HG03558 (cell line): ENCODE results near the gene NUDT2.
"Not testable (repeated sequence)": the region's sequence is repeated elsewhere in the genome, so short reads cannot be mapped to it uniquely, and the experiment has no call there.

ENCODE experiments used
- ATAC-seq: cut with Tn5 transposase; IDR thresholded peaks from one replicate; pipeline ENCODE4 v1.9.1; 2021; ENCODE audit warnings: moderate number of reproducible peaks; ENCODE audit not compliant: unreplicated experiment; ENCODE audit errors: extremely low read depth

The NUDT2 gene

GRCh38 chr9:34328987-34329832 lies at the start of gene NUDT2, which contains the start of gene KIF24:
TSS of gene NUDT2 (plus strand) at chr9:34329569. CDS start at chr9:34339040, 9,471 bp downstream.
TSS of gene KIF24 (minus strand) at chr9:34329268. CDS start at chr9:34311346, 17,922 bp downstream.
- peak; percentile 89 for ATAC-seq

- no peak for ATAC-seq
These were observed 47.3 kb upstream of the NUDT2 start for GRCh38 chr9:34282096-34282495.

- ATAC-seq = no peak
These were observed 40.2 kb upstream of the NUDT2 start for GRCh38 chr9:34289159-34289558.

GRCh38 chr9:34291023-34291422 lies 38.3 kb upstream of the NUDT2 start:
- no peak for ATAC-seq

- no peak for ATAC-seq
These were observed 37.9 kb upstream of the NUDT2 start for GRCh38 chr9:34291423-34291822.

GRCh38 chr9:34292552-34292951 lies 36.8 kb upstream of the NUDT2 start:
- no peak for ATAC-seq

- ATAC-seq = not testable (repeated sequence)
These were observed 28.3 kb upstream of the NUDT2 start for GRCh38 chr9:34301064-34301463.

- not testable (repeated sequence) for ATAC-seq
These were observed 21.1 kb upstream of the NUDT2 start for GRCh38 chr9:34308316-34308715.

- no peak for ATAC-seq
These were observed 19.2 kb upstream of the NUDT2 start for GRCh38 chr9:34310215-34310614.

GRCh38 chr9:34311499-34312185 lies 17.7 kb upstream of the NUDT2 start:
- no peak for ATAC-seq

GRCh38 chr9:34317436-34317835 lies 11.9 kb upstream of the NUDT2 start:
- no peak for ATAC-seq

- no peak for ATAC-seq
These were observed 11.1 kb upstream of the NUDT2 start for GRCh38 chr9:34318163-34318790.

GRCh38 chr9:34321451-34321850 lies 7.9 kb upstream of the NUDT2 start:
- no peak for ATAC-seq

- ATAC-seq = no peak
These were observed 6.3 kb upstream of the NUDT2 start for GRCh38 chr9:34322899-34323591.

- no peak for ATAC-seq
These were observed 2.7 kb upstream of the NUDT2 start for GRCh38 chr9:34326690-34327089.

- ATAC-seq = peak; percentile 1
These were observed 826 bp upstream of the NUDT2 start for GRCh38 chr9:34328500-34328986.

- ATAC-seq = no peak
These were observed 1.8 kb downstream of the NUDT2 start for GRCh38 chr9:34331196-34331595.

GRCh38 chr9:34332076-34332964 lies 3.0 kb downstream of the NUDT2 start:
- no peak for ATAC-seq

- ATAC-seq = no peak
These were observed 4.5 kb downstream of the NUDT2 start for GRCh38 chr9:34333836-34334235.
